GM10248 (cell line): ENCODE results near the gene PIP4K2A.

Experiments used
- CTCF ChIA-PET: fragments of 300-600 bp; sonication (Branson Sonifier 250); formaldehyde crosslinking; extraction: SDS; loops from one replicate; lab custom pipeline; 2021; ENCODE audit warnings: antibody characterized with exemption; lab: Yijun Ruan, JAX
- POLR2A ChIA-PET: fragments of 350-650 bp; sonication (Branson Sonifier 250); formaldehyde crosslinking; extraction: SDS; loops from one replicate; lab custom pipeline; 2020; ENCODE audit warnings: antibody characterized with exemption; lab: Yijun Ruan, JAX
- DNase-seq: peaks from one replicate; pipeline ENCODE4 v3.0.0; 2012; ENCODE audit errors: extremely low spot score
- TF ChIP-seq, protein P1 (sequence below): IDR thresholded peaks from 2 replicates; pipeline ENCODE4 v1.5.1; 2012; ENCODE audit warnings: mild to moderate bottlenecking, low read depth; ENCODE audit errors: extremely low read depth, missing control alignments, control extremely low read depth

The PIP4K2A gene

DNA sequence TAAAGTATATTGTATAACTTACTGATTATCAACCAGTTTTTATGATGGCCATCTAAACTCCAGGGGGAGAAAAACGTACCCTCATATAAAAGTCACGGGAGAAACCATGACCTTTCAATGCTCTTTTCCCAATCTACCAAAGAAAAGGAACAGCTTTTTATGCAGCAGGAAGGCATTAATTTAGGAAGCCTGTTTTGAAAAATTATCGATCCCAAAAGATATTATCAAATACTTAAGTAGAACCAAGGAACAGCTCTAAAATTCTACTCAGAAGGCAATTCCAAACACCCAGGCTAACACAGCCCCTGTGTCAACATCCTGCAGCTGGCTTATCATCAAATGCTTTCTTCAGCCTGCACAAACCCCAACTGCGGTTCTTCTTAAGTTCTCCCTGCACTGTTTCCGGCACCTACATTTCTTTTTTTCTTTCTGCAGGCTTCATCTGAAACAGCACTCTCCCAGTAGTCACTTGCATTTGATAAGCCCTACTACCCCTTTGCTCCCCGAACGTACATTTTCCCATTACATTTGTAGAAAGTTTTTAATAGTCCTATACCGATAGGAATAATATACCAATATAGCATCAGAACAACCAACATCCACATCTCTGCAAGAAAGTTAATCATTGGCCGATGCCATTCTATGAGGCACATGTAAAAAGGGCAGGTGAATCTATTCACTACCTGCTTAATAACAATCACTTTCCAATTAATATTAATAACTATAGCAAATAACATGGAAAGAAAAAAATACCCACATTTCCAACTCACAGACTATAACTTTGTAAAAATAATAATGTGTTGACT, 47.9 kb downstream of the PIP4K2A start:
- POLR2A ChIA-PET, result no interaction called here
- TF ChIP-seq, protein P1, sequence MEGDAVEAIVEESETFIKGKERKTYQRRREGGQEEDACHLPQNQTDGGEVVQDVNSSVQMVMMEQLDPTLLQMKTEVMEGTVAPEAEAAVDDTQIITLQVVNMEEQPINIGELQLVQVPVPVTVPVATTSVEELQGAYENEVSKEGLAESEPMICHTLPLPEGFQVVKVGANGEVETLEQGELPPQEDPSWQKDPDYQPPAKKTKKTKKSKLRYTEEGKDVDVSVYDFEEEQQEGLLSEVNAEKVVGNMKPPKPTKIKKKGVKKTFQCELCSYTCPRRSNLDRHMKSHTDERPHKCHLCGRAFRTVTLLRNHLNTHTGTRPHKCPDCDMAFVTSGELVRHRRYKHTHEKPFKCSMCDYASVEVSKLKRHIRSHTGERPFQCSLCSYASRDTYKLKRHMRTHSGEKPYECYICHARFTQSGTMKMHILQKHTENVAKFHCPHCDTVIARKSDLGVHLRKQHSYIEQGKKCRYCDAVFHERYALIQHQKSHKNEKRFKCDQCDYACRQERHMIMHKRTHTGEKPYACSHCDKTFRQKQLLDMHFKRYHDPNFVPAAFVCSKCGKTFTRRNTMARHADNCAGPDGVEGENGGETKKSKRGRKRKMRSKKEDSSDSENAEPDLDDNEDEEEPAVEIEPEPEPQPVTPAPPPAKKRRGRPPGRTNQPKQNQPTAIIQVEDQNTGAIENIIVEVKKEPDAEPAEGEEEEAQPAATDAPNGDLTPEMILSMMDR, result no peak
- DNase-seq, result peak; percentile 31

DNA sequence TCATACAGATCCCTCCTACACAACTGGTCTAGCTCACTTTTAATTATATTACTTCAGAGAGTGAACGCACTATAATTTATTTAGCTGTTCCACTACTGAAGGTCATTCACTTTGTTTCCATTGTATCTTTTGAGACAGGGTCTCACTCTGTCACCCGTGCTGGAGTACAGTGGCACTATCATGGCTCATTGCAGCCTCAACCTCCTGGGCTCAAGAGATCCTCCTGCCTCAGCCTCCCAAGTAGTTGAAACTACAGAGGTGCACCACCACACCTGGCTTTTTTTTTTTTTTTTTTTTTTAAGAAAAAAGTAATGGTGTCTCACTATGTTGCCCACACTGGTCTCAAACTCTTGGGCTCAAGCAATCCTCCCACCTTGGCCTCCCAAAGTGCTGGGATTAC, 49.0 kb downstream of the PIP4K2A start:
- DNase-seq, result no peak
- TF ChIP-seq, protein P1, result no peak
- POLR2A ChIA-PET, result interaction anchor here (0.6 kb wide), 1 partner anchor 9 kb away, joined by 4 read pairs; no protein-coding TSS in a partner anchor
- CTCF ChIA-PET, result interaction anchor here (1.3 kb wide), 1 partner anchor 10 kb away, joined by 3 read pairs; no protein-coding TSS in a partner anchor

More for the DNA sequence above, 47.9 kb downstream of the PIP4K2A start:
- CTCF ChIA-PET, result interaction anchor here (0.7 to 2.6 kb wide), 3 partner anchors 11 to 16 kb away, joined by 3 to 6 read pairs (median 3); no protein-coding TSS in a partner anchor

DNA sequence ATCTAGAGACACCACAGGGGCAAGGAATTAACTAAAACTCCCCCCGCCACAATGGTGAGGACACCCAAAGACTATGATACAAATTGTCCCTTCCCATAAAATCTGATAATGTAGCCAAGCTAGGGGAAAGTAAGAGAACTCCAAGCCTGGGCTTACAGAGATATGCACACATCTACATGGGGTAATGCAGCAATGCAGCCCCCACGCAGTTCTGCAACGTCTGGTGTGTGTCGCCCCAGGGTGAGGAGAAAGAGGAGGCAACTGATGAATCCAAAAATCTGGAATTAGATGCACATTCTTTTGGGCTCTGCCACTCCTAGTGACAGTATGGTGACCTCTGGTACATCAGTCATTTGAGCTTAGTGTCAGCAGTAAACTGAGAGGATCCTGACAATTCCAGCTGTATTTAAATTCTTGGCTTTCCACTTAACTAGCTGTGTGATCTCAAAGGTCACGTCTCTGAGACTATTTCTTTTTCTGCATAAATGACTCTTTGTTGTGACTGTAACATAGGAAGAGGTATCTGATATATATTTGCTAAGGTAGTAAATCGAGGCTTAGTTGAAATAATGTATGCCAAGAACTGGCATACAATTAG, 51.5 kb downstream of the PIP4K2A start:
- DNase-seq, result no peak
- ChIA-PET CTCF (interaction anchor here (0.9 to 2.0 kb wide), 6 partner anchors 9 to 88 kb away, joined by 3 to 7 read pairs (median 4); no protein-coding TSS in a partner anchor), POLR2A (no interaction called here)
- TF ChIP-seq, protein P1, result no peak

DNA sequence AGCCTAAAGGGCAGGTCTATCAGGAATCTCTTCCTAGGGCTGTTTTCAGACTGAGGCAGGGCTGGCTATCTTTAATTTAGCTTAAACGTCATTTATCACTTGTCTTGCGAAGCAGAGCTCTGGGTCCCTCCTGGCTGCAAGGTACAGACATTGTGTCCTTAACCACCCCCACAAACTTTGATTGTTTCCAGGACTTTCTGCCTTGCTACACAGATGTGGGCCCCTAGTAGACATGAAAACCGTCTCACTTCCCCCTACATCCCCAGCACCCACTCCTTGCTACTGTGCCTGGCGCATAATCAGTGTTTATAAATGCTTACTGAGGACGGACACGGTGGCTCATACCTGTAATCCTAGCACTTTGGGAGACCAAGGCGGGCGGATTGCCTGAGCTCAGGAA, 54.5 kb downstream of the PIP4K2A start:
- DNase-seq, result no peak
- TF ChIP-seq, protein P1, result no peak
- POLR2A ChIA-PET, result no interaction called here
- CTCF ChIA-PET, result interaction anchor here (1.3 to 3.3 kb wide), 3 partner anchors 9 to 27 kb away, joined by 3 to 12 read pairs (median 6); no protein-coding TSS in a partner anchor

DNA sequence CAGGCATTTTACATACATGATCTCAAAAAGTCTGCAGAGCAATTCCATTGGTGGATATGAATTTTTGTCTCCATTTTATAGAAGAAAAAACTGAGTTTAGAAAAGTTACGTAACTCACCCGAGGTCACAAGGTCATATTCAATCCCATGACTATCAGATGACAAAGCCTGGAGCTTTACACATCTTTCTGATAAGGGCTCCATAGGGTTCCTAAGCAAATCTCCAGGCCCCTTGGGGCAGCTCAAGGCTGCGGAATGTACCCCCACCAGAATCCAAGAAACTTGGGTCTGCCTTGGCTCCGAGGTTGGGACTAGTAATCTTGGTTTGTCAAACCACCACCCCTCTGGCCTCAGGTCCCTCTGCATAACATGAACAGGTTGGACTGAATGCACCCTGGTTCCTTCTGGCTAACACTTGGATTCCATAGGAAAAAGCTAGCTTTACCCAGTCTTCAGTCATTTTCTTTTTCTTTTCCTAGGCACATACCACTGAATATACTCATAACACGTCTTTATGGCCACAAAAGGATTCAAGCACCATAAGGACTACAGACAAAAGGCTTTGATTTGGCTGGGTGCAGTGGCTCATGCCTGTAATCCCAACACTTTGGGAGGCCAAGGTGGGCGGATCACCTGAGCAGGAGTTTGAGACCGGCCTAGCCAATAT, 55.5 kb downstream of the PIP4K2A start:
- TF ChIP-seq, protein P1, result no peak
- CTCF ChIA-PET, result interaction anchor here (1.6 to 3.3 kb wide), 3 partner anchors 9 to 13 kb away, joined by 5 to 12 read pairs (median 6); no protein-coding TSS in a partner anchor
- no peak for DNase-seq
- POLR2A ChIA-PET, result no interaction called here
